ENCODE data around the gene NCOA1.
"Not testable (repeated sequence)": the region's sequence is repeated elsewhere in the genome, so short reads cannot be mapped to it uniquely, and the experiment has no call there.

NCOA1 gene

GRCh38 chr2:24779116-24779515 lies 288.1 kb downstream of the NCOA1 start:
- no peak for DNase-seq (ENCODE audit: low read depth in 2 of 3, low spot score in 2 of 3)

GRCh38 chr2:24783641-24784040 lies 292.6 kb downstream of the NCOA1 start:
- DNase-seq (ENCODE audit: low read depth in 2 of 3, low spot score in 2 of 3), result no peak

- no peak for DNase-seq (ENCODE audit: low read depth in 2 of 3, low spot score in 2 of 3)
Observed at GRCh38 chr2:24785671-24786321, 294.7 kb downstream of the NCOA1 start.

GRCh38 chr2:24787532-24787931 lies 296.5 kb downstream of the NCOA1 start:
- no peak for DNase-seq (ENCODE audit: low read depth in 2 of 3, low spot score in 2 of 3)

- no peak for DNase-seq (ENCODE audit: low read depth in 2 of 3, low spot score in 2 of 3)
Observed at GRCh38 chr2:24788816-24789215, 297.8 kb downstream of the NCOA1 start.

GRCh38 chr2:24791452-24791851 lies 300.4 kb downstream of the NCOA1 start:
- no peak for DNase-seq (ENCODE audit: low read depth in 2 of 3, low spot score in 2 of 3)

- DNase-seq (ENCODE audit: low read depth in 2 of 3, low spot score in 2 of 3), result no peak
Observed at GRCh38 chr2:24792542-24792873, 301.5 kb downstream of the NCOA1 start.

GRCh38 chr2:24792874-24793760 lies 302.1 kb downstream of the NCOA1 start, which contains the start of the genes CENPO and PTRHD1:
Gene CENPO (plus strand): TSS chr2:24793425. CDS start chr2:24793920, 495 bp downstream.
Gene PTRHD1 (minus strand): TSS chr2:24793391. CDS start chr2:24793377, 14 bp downstream.
- peak; percentile 85 to 92 (median 89) for DNase-seq (ENCODE audit: low read depth in 2 of 3, low spot score in 2 of 3)

- no peak for DNase-seq (ENCODE audit: low read depth in 2 of 3, low spot score in 2 of 3)
Observed at GRCh38 chr2:24793761-24794435, 302.8 kb downstream of the NCOA1 start.

GRCh38 chr2:24797644-24798043 lies 306.6 kb downstream of the NCOA1 start:
- no peak for DNase-seq (ENCODE audit: low read depth in 2 of 3, low spot score in 2 of 3)

GRCh38 chr2:24800487-24800886 lies 309.4 kb downstream of the NCOA1 start:
- DNase-seq (ENCODE audit: low read depth in 2 of 3, low spot score in 2 of 3), result not testable (repeated sequence)

- DNase-seq (ENCODE audit: low read depth in 2 of 3, low spot score in 2 of 3), result not testable (repeated sequence)
Observed at GRCh38 chr2:24805811-24806660, 315.0 kb downstream of the NCOA1 start.

GRCh38 chr2:24806661-24807036 lies 315.6 kb downstream of the NCOA1 start:
- no peak for DNase-seq (ENCODE audit: low read depth in 2 of 3, low spot score in 2 of 3)

GRCh38 chr2:24809316-24810007 lies 318.4 kb downstream of the NCOA1 start:
- no peak for DNase-seq (ENCODE audit: low read depth in 2 of 3, low spot score in 2 of 3)

GRCh38 chr2:24813691-24814137 lies 322.7 kb downstream of the NCOA1 start:
- DNase-seq (ENCODE audit: low read depth in 2 of 3, low spot score in 2 of 3), result no peak

GRCh38 chr2:24814516-24814915 lies 323.5 kb downstream of the NCOA1 start:
- DNase-seq (ENCODE audit: low read depth in 2 of 3, low spot score in 2 of 3), result no peak

- no peak for DNase-seq (ENCODE audit: low read depth in 2 of 3, low spot score in 2 of 3)
Observed at GRCh38 chr2:24815171-24815570, 324.1 kb downstream of the NCOA1 start.

- no peak for DNase-seq (ENCODE audit: low read depth in 2 of 3, low spot score in 2 of 3)
Observed at GRCh38 chr2:24816404-24816803, 325.4 kb downstream of the NCOA1 start.

GRCh38 chr2:24816884-24817283 lies 325.8 kb downstream of the NCOA1 start:
- DNase-seq (ENCODE audit: low read depth in 2 of 3, low spot score in 2 of 3), result no peak

GRCh38 chr2:24818721-24819167 lies 327.7 kb downstream of the NCOA1 start:
- no peak for DNase-seq (ENCODE audit: low read depth in 2 of 3, low spot score in 2 of 3)
